Tongue (tissue), 2 donors: ENCODE measurements around the gene RBM28. TPM values are rescaled to one million over a fixed set of nuclear protein-coding genes. Genes with fewer than 3 reads are reported as not detected.
"Not testable (repeated sequence)": the region's sequence is repeated elsewhere in the genome, so short reads cannot be mapped to it uniquely, and the experiment has no call there.

Experiments
- DNase-seq: peaks from one replicate; pipeline ENCODE4 v3.0.0-alpha.2; 2015
- total RNA-seq: library from RNA; depleted of rRNA; stranded (reverse); fragments of >200 nt; gene quantifications from one replicate; pipeline ENCODE4 v1.2.3, GENCODE V29; 2014

RBM28 gene
- total RNA-seq, 1 donor from 2014 or later: 28.1 TPM

- DNase-seq: no peak
These were observed 59.6 kb downstream of the RBM28 start for GRCh38 chr7:128284102-128284501.

GRCh38 chr7:128281605-128282380 is 61.9 kb downstream of the RBM28 start:
- no peak for DNase-seq

- DNase-seq: not testable (repeated sequence)
These were observed 63.3 kb downstream of the RBM28 start for GRCh38 chr7:128280451-128280850.

- no peak for DNase-seq
These were observed 64.5 kb downstream of the RBM28 start for GRCh38 chr7:128279124-128279713.

- no peak for DNase-seq
These were observed 65.3 kb downstream of the RBM28 start for GRCh38 chr7:128278366-128278765.

GRCh38 chr7:128275681-128276080 is 68.0 kb downstream of the RBM28 start:
- no peak for DNase-seq

- no peak for DNase-seq
These were observed 68.7 kb downstream of the RBM28 start for GRCh38 chr7:128274884-128275603.

- DNase-seq: no peak
These were observed 69.3 kb downstream of the RBM28 start for GRCh38 chr7:128274246-128274883.

- DNase-seq: no peak
These were observed 71.7 kb downstream of the RBM28 start for GRCh38 chr7:128271942-128272481.

- DNase-seq: no peak
These were observed 72.2 kb downstream of the RBM28 start for GRCh38 chr7:128271471-128271941.

- DNase-seq: no peak
These were observed 72.9 kb downstream of the RBM28 start for GRCh38 chr7:128270826-128271272.

GRCh38 chr7:128268233-128268632 is 75.5 kb downstream of the RBM28 start:
- DNase-seq: no peak

- no peak for DNase-seq
These were observed 76.1 kb downstream of the RBM28 start for GRCh38 chr7:128267595-128267924.

- DNase-seq: peak; percentile 85
These were observed 76.7 kb downstream of the RBM28 start for GRCh38 chr7:128266883-128267594.

GRCh38 chr7:128266529-128266882 is 77.2 kb downstream of the RBM28 start:
- DNase-seq: no peak

- DNase-seq: no peak
These were observed 77.8 kb downstream of the RBM28 start for GRCh38 chr7:128265906-128266300.

- no peak for DNase-seq
These were observed 78.4 kb downstream of the RBM28 start for GRCh38 chr7:128265156-128265905.

GRCh38 chr7:128264477-128264876 is 79.2 kb downstream of the RBM28 start:
- DNase-seq: no peak

- no peak for DNase-seq
These were observed 80.3 kb downstream of the RBM28 start for GRCh38 chr7:128263420-128263819.

- DNase-seq: no peak
These were observed 81.3 kb downstream of the RBM28 start for GRCh38 chr7:128262273-128263028.
